Mesenchymal stem cell (in vitro differentiated cells and primary cell): ENCODE results near the gene OGFOD2.
A peak's percentile ranks its signal among the peaks of the same experiment; 100 is the strongest.

Experiments used
- DNase-seq: peaks from one replicate; pipeline ENCODE4 v3.0.0-alpha.2; 2013
- H2AFZ ChIP-seq: one replicate; pipeline ENCODE4 v1.6.1; 2013; ENCODE audit warnings: low read depth, mild to moderate bottlenecking, control low read depth, inconsistent platforms, low read length, moderate library complexity
- H2AK5ac ChIP-seq: 2 replicates; pipeline ENCODE4 v1.6.1; 2013; ENCODE audit warnings: low read length, moderate library complexity, mild to moderate bottlenecking, inconsistent platforms; ENCODE audit not compliant: severe bottlenecking
- H2BK120ac ChIP-seq: one replicate; pipeline ENCODE4 v1.6.1; 2013; ENCODE audit warnings: low read depth, mild to moderate bottlenecking, inconsistent platforms, low read length, moderate library complexity
- H2BK12ac ChIP-seq, 2 experiments: one replicate each; pipeline ENCODE4 v1.6.1; 2013; ENCODE audit warnings: inconsistent platforms in 2 of 2, low read length in 2 of 2, mild to moderate bottlenecking in 2 of 2, moderate library complexity in 2 of 2, control low read depth in 1 of 2
- H2BK15ac ChIP-seq: one replicate; pipeline ENCODE4 v1.6.1; 2013; ENCODE audit warnings: mild to moderate bottlenecking, low read depth, inconsistent platforms; ENCODE audit not compliant: poor library complexity, severe bottlenecking
- H2BK5ac ChIP-seq: 2 replicates; pipeline ENCODE4 v1.6.1; 2013; ENCODE audit warnings: low read depth, mild to moderate bottlenecking, low read length, control low read depth, inconsistent platforms; ENCODE audit not compliant: poor library complexity, severe bottlenecking
- H3K14ac ChIP-seq, 2 experiments: one replicate each; pipeline ENCODE4 v1.6.1; 2013; ENCODE audit warnings: inconsistent platforms in 2 of 2, low read length in 2 of 2, control low read depth in 1 of 2, mild to moderate bottlenecking in 1 of 2, moderate library complexity in 1 of 2
- H3K18ac ChIP-seq, 2 experiments: one replicate each; pipeline ENCODE4 v1.6.1; 2013; ENCODE audit warnings: inconsistent platforms in 2 of 2, low read length in 2 of 2, control low read depth in 1 of 2, low read depth in 1 of 2, mild to moderate bottlenecking in 1 of 2
- H3K23ac ChIP-seq, 2 experiments: one replicate each; pipeline ENCODE4 v1.6.1; 2013; ENCODE audit warnings: inconsistent platforms in 2 of 2, low read length in 2 of 2, mild to moderate bottlenecking in 2 of 2, moderate library complexity in 2 of 2, control low read depth in 1 of 2
- H3K27ac ChIP-seq: 2 replicates; pipeline ENCODE4 v1.5.1; 2013; ENCODE audit warnings: mild to moderate bottlenecking, moderate library complexity, low read length, control low read depth, inconsistent platforms; ENCODE audit not compliant: poor library complexity, severe bottlenecking
- H3K27me3 ChIP-seq, 2 experiments: 2 replicates each; pipeline versions ENCODE4 v1.6.1 to v1.7.0; 2013; ENCODE audit warnings: low read length in 2 of 2, mild to moderate bottlenecking in 2 of 2, moderate library complexity in 2 of 2, control low read depth in 1 of 2, inconsistent platforms in 1 of 2; ENCODE audit not compliant: control insufficient read depth in 1 of 2, insufficient read depth in 1 of 2
- H3K36me3 ChIP-seq, 2 experiments: 2 replicates each; pipeline versions ENCODE4 v1.6.1 to v1.7.0; 2013; ENCODE audit warnings: low read length in 2 of 2, control low read depth in 1 of 2, inconsistent platforms in 1 of 2, low read depth in 1 of 2, mild to moderate bottlenecking in 1 of 2; ENCODE audit not compliant: insufficient read depth in 2 of 2, control insufficient read depth in 1 of 2
- H3K4ac ChIP-seq, 2 experiments: one replicate each; pipeline ENCODE4 v1.6.1; 2013; ENCODE audit warnings: inconsistent platforms in 2 of 2, low read length in 2 of 2, mild to moderate bottlenecking in 2 of 2, moderate library complexity in 2 of 2, control low read depth in 1 of 2, low read depth in 1 of 2
- H3K4me1 ChIP-seq: 2 replicates; pipeline ENCODE4 v1.6.1; 2013; ENCODE audit warnings: low read depth, low read length, control low read depth; ENCODE audit not compliant: control insufficient read depth, insufficient read depth
- H3K4me2 ChIP-seq: 2 replicates; pipeline ENCODE4 v1.6.1; 2013; ENCODE audit warnings: low read length, mild to moderate bottlenecking, inconsistent platforms; ENCODE audit not compliant: poor library complexity, severe bottlenecking
- H3K4me3 ChIP-seq, 2 experiments: 2 replicates each; pipeline versions ENCODE4 v1.5.1 to v1.7.0; 2013; ENCODE audit warnings: low read length in 2 of 2, mild to moderate bottlenecking in 2 of 2, control low read depth in 1 of 2, low read depth in 1 of 2; ENCODE audit not compliant: insufficient read depth in 1 of 2
- H3K79me1 ChIP-seq: replicated peaks from 2 replicates; pipeline ENCODE4 v1.6.1; 2013; ENCODE audit warnings: mild to moderate bottlenecking, control low read depth, low read length, inconsistent platforms; ENCODE audit not compliant: poor library complexity, severe bottlenecking
- H3K9ac ChIP-seq: 2 replicates; pipeline ENCODE4 v1.7.0; 2013; ENCODE audit warnings: mild to moderate bottlenecking, low read length, moderate library complexity
- H3K9me3 ChIP-seq: 2 replicates; pipeline ENCODE4 v1.7.0; 2013; ENCODE audit warnings: mild to moderate bottlenecking, low read length; ENCODE audit not compliant: control insufficient read depth
- H4K8ac ChIP-seq: one replicate; pipeline ENCODE4 v1.6.1; 2013; ENCODE audit warnings: inconsistent platforms, mild to moderate bottlenecking, low read length, moderate library complexity
- H4K91ac ChIP-seq: one replicate; pipeline ENCODE4 v1.6.1; 2013; ENCODE audit warnings: mild to moderate bottlenecking, low read length, inconsistent platforms
- WGBS: methylation state at CpG from one replicate; pipeline ENCODE4 v1.1.7; 2013; ENCODE audit warnings: mixed read lengths; 5-methylcytosine and 5-hydroxymethylcytosine counted together

Gene OGFOD2

DNA sequence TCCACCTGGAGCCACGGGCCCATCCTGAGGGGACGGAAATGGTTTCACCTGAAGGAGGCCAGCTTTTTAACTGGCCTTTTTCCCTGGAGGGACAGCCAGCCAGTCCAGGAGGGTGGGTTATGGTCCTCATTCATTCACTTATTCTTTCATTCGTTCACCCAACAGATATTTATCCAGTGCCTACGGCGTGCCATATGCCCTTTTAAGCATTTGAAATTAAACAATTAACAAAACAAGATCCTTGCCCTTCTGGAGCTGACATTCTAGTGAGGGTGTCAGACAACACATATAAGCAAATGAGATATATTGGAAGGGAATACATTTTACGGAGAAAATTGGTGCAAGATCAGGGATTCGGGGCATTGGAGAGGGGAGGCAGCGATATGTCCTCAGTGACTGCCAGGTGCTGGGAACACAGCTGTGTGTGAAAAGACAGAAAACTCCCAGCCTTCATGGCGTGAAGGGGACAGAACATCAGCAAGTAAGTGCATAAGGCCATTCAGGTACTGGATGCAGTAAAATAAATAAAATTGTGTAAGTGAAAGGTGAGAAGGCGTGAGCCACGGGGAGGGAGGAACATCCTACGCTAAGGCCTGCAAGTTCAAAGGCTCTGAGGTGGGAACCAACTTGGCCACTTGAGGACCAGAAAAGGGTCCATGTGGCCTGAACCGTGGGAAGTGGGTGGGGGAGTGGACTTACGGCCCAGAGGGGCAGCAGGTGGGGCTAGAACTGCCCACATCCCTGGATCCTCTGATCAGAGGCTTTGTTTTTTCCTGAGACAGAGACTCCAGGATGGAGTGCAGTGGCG, 8.1 kb upstream of the OGFOD2 start:
- DNase-seq, result no peak
- peaks cover 27% of the 10 kb centered on the region for H3K4me1 ChIP-seq
- H3K23ac ChIP-seq, result no peak overlapping the region
- H4K91ac ChIP-seq, result no peak overlapping the region
- H2BK120ac ChIP-seq, result no peak overlapping the region
- H3K79me1 ChIP-seq, result peaks cover 31% of the 10 kb centered on the region
- H3K27ac ChIP-seq, result no peak overlapping the region
- H3K36me3 ChIP-seq, result no peaks in the 10 kb centered on the region
- no peak overlapping the region for H2BK12ac ChIP-seq
- H2AFZ ChIP-seq, result peak overlapping the region; percentile 6
- H3K18ac ChIP-seq, result no peak overlapping the region
- H3K9me3 ChIP-seq, result no peaks in the 10 kb centered on the region
- no peak overlapping the region for H2AK5ac ChIP-seq
- no peak overlapping the region for H2BK15ac ChIP-seq
- peak overlapping the region; percentile 26 for H3K4me2 ChIP-seq
- WGBS, result 75% methylated on average over 13 of the region's 15 CpGs
- no peak overlapping the region for H3K9ac ChIP-seq
- H3K27me3 ChIP-seq, result no peaks in the 10 kb centered on the region
- no peak overlapping the region for H3K14ac ChIP-seq
- H2BK5ac ChIP-seq, result no peak overlapping the region
- no peak overlapping the region for H3K4ac ChIP-seq
- peak overlapping the region in 1 of 2 experiments; percentile 37 for H3K4me3 ChIP-seq
- H4K8ac ChIP-seq, result no peak overlapping the region

DNA sequence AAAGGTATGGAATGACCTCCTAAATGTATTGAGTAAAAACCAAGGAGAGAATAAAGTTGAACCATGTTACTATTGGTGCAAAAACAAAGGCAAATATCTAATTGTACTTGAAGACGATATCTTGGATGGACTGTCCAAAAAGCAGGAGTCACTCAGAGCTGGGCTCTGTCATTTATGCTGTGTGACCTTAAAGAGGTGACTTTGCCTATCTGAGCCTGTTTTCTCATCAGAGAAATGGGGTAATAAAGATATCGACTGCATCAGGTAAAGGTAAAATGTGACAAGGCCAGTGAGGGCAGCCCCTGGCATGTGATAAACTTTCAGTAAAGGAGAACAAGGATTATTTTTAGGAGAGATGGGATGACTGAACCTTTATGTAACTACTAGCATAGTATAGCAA, 6.9 kb upstream of the OGFOD2 start:
- Histone ChIP-seq H2BK120ac (no peak overlapping the region), H2BK15ac (no peak overlapping the region), H3K9ac (no peak overlapping the region), H2BK5ac (no peak overlapping the region), H4K8ac (no peak overlapping the region), H3K4me2 (no peak overlapping the region), H3K4me1 (peaks cover 27% of the 10 kb centered on the region), H3K9me3 (no peaks in the 10 kb centered on the region), H3K79me1 (peaks cover 21% of the 10 kb centered on the region), H4K91ac (no peak overlapping the region), H3K18ac (no peak overlapping the region), H3K23ac (no peak overlapping the region), H2AK5ac (no peak overlapping the region), H2BK12ac (no peak overlapping the region), H3K4me3 (no peak overlapping the region), H3K14ac (no peak overlapping the region), H2AFZ (no peak overlapping the region), H3K4ac (no peak overlapping the region), H3K27ac (no peak overlapping the region), H3K27me3 (no peaks in the 10 kb centered on the region), H3K36me3 (no peaks in the 10 kb centered on the region)
- over 99% methylated on average over 2 of the region's 2 CpGs for WGBS
- DNase-seq, result no peak

DNA sequence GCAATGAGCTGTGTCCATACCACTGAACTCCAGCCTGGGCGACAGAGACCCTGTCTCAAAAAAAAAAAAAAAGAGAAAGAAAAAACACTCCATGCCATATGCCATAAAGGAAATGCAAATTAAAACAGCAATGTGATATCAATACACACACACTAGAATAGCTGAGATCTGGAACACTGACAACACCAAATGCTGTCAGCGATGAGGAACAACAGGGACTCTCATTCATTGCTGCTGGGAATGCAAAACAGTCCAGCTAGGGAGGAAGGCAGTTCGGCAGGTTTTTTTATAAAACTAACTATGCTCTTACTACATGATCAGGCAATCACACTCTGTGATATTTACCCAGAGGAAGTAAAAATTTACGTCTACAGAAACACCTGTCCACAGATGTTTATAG, 5.4 kb upstream of the OGFOD2 start:
- Histone ChIP-seq H3K18ac (no peak overlapping the region), H3K36me3 (no peaks in the 10 kb centered on the region), H4K8ac (no peak overlapping the region), H3K27me3 (no peaks in the 10 kb centered on the region), H4K91ac (no peak overlapping the region), H3K9ac (no peak overlapping the region), H2AK5ac (no peak overlapping the region), H3K27ac (no peak overlapping the region), H3K9me3 (no peaks in the 10 kb centered on the region), H2BK12ac (no peak overlapping the region), H2BK15ac (no peak overlapping the region), H3K4ac (no peak overlapping the region), H3K23ac (no peak overlapping the region), H3K79me1 (peaks cover 11% of the 10 kb centered on the region), H2AFZ (no peak overlapping the region), H3K4me1 (peaks cover 19% of the 10 kb centered on the region), H3K4me2 (no peak overlapping the region), H2BK5ac (no peak overlapping the region), H2BK120ac (no peak overlapping the region), H3K4me3 (no peak overlapping the region), H3K14ac (no peak overlapping the region)
- 89% methylated on average over 4 of the region's 4 CpGs for WGBS
- DNase-seq, result no peak

DNA sequence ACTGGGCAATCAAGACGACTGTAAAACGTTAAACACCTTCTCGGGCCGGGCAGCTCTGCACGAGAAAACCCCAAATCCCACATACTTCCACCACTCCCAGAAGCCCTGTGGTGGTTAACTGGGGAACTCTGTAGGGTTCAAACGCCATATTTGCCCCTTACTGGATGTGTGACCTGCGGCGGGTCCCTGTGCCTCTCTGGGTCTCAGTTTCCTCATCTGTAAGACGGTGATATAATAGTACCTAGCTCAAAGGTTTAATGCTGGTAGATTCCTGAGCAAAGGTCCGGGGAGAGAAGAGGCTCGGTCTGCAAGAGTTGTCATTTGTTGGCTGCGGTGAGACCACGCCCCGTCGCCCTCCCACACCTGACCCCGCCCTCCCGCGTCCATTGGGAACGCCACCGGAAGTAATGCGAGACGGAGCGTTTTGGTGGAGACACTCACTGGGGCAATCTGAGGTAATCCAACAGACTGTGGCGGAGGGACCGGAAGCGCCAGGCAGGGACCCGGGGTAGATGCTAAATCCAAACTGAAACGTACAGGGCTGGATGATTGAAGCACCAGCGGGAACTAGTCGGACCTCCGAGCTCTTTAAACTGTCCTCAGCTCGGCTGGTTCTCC, 661 bp upstream of the OGFOD2 start:
- Histone ChIP-seq H3K27me3 (no peaks in the 10 kb centered on the region), H3K9ac (peak overlapping the region; percentile 100), H2BK120ac (peak overlapping the region; percentile 94), H3K27ac (peak overlapping the region; percentile 99), H3K18ac (peak overlapping the region; percentile 95 to 100), H3K4me1 (peaks cover 32% of the 10 kb centered on the region), H4K91ac (peak overlapping the region; percentile 100), H3K4ac (peak overlapping the region; percentile 99), H4K8ac (peak overlapping the region; percentile 99), H2AK5ac (peak overlapping the region; percentile 72), H2BK12ac (peak overlapping the region; percentile 35 to 59), H3K9me3 (no peaks in the 10 kb centered on the region), H3K79me1 (peaks cover 34% of the 10 kb centered on the region), H2BK15ac (peak overlapping the region; percentile 99), H3K4me3 (peak overlapping the region; percentile 94 to 98), H3K14ac (peak overlapping the region in 1 of 2 experiments; percentile 96), H3K36me3 (peaks cover 13 to 31% of the 10 kb centered on the region in 2 experiments), H2AFZ (peak overlapping the region; percentile 98), H3K23ac (no peak overlapping the region), H2BK5ac (peak overlapping the region; percentile 95), H3K4me2 (peak overlapping the region; percentile 85)
- DNase-seq, result peak; percentile 98
- WGBS, result under 1% methylated on average over 31 of the region's 32 CpGs
